ENCODE results near the gene RAET1G. TPM values are rescaled to one million over a fixed set of nuclear protein-coding genes. Genes with fewer than 3 reads are reported as not detected.
A peak's percentile ranks its signal among the peaks of the same experiment; 100 is the strongest.
"Not testable (repeated sequence)": the region's sequence is repeated elsewhere in the genome, so short reads cannot be mapped to it uniquely, and the experiment has no call there.

The RAET1G gene
- polyA plus RNA-seq, 10 donors: 0.19 to 0.56 (median 0.29) TPM; not detected in 3

GRCh38 chr6:149897015-149897697, 25.8 kb downstream of the RAET1G start:
- peak; percentile 64 to 83 (median 80) for DNase-seq

DNA sequence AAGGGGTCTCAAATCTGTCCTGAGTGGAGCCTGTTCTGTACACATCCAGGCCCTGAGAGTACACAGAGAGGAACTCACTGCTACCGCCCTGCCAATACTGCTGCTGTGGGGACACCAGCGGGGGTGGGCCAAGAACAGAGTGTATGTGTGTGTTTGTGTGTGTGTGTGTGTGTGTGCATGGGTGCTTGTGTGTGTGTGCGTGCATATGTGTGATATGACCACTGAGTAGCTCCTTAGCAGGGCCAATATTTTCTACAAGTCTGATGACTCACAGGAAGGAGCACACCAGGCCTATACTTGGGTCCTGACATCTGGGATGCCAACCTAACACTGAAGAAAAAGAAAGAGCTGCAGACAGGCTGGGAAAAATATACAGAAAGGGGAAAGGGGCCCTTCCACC, 26.4 kb downstream of the RAET1G start:
- no peak for DNase-seq

DNA sequence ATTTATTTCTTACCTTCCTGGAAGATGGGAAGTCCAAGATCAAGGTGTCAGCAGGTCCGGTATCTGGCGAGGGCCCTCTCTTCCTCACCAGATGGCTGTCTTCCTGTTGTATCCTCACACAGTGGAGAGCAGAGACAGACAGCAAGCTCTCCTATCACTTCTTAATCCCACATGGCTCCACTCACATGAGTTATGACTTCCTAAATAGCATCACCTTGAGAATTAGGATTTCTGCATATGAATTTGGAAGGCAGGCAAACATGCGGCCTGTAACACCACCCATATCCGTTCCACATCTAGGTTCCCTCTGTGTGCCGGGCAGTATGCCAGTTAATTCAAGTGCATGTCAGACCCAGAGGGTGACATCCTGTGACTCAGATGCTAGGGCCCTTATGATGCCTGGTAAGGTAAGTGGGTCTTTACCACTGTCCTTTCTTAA, 27.1 kb downstream of the RAET1G start:
- DNase-seq: peak in 2 of 3 donors; percentile 20 to 33

DNA sequence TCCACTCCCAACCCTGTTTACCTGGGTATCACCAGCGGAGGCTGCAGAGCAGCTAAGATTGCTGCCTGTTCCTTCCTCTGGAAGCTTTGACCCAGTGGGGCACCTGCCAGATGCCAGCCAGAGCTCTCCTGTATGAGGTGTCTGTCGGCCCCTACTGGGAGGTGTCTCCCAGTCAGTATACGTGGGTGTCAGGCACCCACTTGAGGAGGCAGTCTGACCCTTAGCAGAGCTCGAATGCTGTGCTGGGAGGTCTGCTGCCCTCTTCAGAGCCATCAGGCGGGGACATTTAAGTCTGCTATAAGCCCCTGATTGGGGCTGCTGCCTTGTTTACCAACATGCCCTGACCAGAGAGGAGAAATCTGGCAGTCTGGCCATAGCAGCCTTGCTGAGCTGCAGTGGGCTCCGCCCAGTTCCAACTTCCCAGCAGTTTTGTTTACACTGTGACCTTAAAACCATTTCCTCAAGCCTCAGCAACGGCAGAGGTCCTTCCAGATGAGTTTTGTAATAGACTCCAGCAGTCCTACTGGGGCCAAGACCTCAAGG, 27.8 kb downstream of the RAET1G start:
- peak; percentile 41 to 76 (median 75) for DNase-seq

DNA sequence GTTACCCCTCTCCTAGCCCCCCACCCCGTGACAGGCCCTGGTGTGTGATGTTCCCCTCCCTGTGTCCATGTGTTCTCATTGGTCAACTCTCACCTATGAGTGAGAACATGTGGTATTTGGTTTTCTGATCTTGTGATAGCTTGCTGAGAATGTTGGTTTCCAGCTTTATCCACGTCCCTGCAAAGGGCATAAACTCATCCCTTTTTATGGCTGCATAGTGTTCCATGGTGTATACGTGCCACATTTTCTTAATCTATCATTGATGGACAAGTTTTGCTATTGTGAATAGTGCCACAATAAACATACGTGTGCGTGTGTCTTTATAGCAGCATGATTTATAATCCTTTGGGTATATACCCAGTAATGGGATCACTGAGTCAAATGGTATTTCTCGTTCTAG, 31.1 kb downstream of the RAET1G start:
- not testable (repeated sequence) for DNase-seq

GRCh38 chr6:149891259-149891658, 31.7 kb downstream of the RAET1G start:
- DNase-seq: no peak

- DNase-seq: no peak
These were observed 32.3 kb downstream of the RAET1G start for GRCh38 chr6:149890629-149891045.

DNA sequence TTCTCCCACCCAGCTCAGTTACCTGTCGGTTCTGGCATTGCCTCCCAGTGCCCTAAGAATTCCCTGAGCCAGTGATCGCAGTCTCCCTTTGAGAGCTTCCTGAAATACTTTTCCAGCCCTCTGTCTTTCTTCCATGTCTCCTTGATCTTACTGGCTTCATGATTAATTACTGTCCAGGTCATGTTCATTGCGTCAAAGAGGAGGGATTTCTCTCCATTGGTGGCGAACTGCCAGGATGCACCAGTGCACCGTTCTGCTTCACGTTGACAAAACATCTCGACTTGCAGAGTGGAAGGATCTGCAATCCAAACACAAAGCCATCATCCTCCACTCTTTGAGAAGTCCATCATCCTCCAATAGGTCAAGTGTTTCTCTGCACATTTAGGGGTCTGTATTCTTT, 33.6 kb downstream of the RAET1G start:
- DNase-seq: no peak

DNA sequence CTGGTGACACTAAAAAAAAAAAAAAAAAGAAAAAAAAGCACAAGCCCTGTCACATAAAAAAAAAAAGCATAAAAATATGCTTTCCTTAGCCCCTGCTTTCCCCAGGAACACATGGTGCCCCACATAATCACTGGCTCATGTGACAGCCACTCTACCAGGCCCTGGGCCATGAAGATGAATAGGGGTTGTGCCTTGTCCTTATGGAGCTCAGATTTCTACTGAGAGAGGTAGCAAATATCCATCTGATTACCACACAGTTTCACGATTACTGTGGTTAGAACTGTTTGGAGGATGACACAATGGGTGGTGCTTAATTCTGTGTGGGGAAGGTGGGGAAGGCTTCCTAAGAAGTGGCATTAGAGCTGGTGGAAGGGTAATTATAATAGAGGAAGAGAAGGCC, 34.3 kb downstream of the RAET1G start:
- DNase-seq: no peak

GRCh38 chr6:149888093-149888492, 34.8 kb downstream of the RAET1G start:
- no peak for DNase-seq

- peak in 1 of 3 donors; percentile 22 for DNase-seq
These were observed 35.6 kb downstream of the RAET1G start for GRCh38 chr6:149887343-149887742.

DNA sequence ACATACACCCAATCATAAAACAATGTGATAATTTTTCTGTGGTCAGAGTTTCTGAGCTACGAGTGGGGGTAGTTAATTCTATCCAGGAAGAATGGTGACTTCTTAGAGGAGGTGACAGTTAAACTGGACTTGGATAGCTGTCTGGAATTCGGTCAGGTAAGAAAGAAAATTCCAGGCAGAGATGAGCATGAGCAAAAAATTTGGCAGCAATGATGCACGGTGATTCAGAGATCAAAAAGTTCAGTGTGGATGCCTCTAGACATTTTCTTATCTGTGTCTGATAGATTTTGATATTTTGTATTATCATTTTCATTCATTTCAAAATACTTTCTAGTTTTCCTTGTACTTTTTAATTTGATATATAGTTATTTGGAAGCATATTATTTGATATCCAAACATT, 37.0 kb downstream of the RAET1G start:
- DNase-seq: no peak

DNA sequence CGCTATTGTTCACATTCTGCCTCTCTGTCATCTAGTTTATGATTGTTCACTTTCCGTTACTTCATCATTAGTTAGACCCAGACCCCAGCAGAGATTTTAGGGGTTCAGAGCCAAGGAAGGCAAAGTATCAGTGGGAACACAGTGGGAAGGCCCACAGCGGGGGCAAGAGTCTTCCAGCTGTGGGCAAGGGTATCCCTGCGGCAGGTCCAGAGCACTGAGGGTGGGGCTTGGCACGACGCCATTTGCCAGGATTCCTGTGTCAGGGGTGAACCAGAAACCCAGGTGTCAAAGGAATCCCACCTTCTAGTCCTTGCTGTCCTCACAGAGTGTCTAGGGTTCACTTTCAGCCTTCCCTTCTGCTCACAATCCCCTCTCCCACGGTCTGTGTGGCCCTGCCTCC, 38.3 kb downstream of the RAET1G start:
- DNase-seq: no peak

GRCh38 chr6:149884215-149884614, 38.7 kb downstream of the RAET1G start:
- DNase-seq: no peak

DNA sequence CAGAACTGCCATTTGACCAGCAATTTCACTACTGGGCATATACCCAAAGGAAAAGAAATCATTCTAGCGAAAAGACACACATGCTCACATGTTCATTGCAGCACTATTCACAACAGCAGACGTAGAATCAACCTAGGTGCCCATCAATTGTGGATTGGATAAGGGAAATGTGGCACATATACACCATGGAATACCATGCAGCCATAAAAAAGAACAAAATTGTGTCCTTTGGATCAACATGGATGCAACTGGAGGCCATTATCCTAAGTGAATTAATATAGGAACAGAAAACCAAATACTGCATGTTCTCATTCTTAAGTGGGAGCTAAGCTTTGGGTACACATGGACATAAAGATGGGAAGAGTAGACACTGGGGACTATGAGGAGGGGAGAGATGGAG, 41.1 kb downstream of the RAET1G start:
- DNase-seq: no peak

DNA sequence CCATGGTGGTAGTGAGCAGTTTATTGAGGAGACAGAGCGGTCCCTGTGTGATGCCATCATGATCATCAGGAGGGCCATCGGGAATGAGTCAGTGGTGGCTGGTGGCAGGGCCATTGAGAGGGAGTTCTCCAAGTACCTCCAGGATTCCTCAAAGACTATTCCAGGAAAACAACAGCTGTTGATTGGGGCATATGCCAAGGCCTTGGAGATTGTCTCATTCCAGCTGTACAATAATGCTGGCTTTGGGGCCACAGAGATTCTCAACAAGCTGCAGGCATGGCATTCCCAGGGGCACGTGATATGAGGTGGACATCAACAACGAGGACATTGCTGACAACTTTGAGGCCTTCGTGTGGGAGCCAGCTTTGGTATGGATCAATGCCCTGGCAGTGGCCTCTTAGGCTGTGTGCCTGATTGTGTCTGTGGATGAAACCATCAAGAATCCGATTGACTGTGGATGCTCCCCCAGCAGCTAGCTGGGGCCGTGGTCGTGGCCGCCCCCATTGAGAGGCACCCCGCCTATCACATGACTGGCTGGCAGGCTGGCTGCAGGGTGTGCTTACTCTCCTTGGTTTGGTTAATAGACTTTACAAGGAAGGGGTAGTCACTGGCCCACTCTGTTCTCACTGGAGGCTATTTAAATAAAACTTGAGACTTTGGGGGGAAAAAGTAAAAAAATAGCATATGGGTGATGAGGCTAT, 41.7 kb downstream of the RAET1G start:
- no peak for DNase-seq

DNA sequence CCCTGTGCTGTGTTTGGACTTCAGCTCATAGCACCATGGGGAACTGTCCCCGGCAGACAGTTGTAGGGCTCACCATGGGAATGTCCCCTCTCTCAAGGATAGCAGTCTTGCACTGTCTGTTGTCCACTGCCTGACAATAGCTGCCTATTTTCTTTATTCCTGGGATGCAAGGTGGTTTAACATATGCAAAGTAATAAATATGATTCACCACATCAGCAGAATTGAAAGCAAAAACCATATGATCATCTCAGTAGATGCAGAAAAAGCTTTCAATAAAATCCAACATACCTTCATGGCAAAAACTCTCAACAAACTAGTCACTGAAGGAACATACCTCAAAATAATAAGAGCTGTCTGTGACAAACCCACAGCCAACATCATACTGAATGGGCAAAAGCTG, 45.3 kb downstream of the RAET1G start:
- no peak for DNase-seq

DNA sequence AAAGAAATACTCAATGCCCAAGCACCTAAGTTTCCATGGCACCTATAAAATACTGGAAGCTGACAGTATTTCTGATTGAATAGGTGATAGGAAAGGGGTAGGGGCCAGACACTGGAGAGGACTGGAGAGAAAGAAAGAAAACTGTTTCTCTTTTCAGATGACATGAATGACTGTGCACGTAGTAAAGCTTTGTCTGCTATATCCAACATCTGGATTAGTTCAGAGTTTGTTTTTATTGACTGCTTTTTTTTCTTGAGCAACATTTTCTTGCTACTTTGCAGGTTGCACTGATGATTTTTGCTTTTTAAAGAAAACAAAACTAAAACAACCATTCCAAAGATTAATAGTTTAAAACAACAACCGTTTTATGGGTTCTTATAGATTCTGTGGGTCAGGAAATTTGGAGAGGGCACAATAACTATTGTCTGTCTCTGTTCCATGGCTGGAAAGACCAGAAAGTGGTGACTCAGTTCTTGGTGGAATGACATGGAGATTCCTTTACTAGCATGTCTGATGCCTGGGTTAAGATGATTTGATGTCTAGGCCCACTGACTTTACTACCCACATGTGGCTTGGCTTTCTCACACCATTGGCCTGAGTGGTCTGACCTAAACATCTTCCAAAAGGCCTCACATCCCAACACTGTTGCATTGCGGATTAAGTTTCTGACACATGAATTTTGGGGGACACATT, 46.5 kb downstream of the RAET1G start:
- no peak for DNase-seq

DNA sequence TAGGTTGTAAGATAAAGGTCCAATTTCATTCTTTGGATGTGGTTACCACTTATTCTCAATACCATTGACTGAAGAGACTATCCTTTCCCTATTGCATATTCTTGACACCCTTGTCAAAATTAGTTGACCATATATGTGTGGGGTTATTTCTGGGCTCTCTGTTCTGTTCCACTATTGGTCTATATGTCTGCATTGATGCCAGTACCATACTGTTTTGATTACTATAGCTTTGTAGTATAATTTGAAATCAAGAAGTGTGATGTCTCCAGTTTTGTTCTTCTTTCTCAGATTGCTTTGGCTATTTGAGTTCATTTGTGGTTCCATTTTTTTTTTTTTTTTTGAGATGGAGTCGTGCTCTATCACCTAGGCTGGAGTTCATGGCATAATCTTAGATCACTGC, 50.7 kb downstream of the RAET1G start:
- no peak for DNase-seq

DNA sequence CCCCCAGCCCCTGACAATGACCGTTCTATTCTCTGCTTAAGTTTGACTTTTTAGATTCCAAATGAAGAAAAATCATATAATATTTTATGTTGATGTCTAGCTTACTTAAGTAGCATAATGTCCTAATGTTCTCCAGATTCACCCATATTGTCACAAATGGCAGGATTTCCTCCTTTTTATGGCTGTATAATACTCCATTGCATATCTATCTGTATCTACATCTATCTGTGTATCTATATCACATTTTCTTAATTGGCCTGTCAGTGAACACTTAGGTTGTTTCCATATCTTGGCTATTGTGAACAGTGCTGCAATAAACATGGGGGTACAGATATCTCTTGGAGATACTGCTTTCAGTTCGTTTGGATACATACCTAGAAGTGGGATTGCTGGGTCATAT, 51.7 kb downstream of the RAET1G start:
- no peak for DNase-seq

DNA sequence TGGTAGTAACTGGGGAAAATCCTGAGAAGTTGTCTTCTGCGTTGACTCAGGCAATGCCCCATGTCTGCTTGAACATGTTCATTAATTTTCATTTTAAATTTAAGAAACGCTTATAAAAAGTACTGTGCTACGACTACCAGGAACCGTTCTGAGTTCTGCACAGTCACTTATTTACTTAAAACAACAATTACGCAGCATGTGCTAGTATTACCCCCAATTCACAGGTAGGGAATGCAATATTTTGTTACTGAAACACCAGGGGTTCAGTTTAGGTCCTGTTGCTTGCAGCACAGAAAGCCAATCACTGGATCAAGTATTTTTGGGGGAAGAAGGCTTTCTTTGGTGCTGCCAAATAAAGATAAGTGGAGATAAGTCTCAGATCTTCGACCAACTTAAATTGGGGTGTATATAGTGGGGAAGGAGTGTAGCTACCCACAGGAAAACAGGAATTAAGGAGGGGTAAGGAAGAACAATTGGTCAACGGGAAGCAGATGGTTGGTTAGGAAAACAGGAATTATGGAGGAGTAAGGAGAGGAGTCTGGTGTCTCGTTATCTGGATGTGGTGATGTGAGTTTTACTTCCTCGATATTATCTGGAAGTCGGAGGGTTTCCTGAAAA, 53.5 kb downstream of the RAET1G start:
- no peak for DNase-seq
